T follicular helper cell (primary cell): ENCODE data around the gene ISOC1.

ENCODE experiments used
- DNase-seq: peaks from one replicate; pipeline ENCODE4 v3.0.0-alpha.2; 2020; ENCODE audit warnings: low read depth
- total RNA-seq, 2 experiments: gene quantifications; one replicate each; lab custom pipeline; 2026; lab: John Stamatoyannopoulos, UW

Gene ISOC1
- 17.3 to 30.3 reads per million in 2 experiments for total RNA-seq

DNA sequence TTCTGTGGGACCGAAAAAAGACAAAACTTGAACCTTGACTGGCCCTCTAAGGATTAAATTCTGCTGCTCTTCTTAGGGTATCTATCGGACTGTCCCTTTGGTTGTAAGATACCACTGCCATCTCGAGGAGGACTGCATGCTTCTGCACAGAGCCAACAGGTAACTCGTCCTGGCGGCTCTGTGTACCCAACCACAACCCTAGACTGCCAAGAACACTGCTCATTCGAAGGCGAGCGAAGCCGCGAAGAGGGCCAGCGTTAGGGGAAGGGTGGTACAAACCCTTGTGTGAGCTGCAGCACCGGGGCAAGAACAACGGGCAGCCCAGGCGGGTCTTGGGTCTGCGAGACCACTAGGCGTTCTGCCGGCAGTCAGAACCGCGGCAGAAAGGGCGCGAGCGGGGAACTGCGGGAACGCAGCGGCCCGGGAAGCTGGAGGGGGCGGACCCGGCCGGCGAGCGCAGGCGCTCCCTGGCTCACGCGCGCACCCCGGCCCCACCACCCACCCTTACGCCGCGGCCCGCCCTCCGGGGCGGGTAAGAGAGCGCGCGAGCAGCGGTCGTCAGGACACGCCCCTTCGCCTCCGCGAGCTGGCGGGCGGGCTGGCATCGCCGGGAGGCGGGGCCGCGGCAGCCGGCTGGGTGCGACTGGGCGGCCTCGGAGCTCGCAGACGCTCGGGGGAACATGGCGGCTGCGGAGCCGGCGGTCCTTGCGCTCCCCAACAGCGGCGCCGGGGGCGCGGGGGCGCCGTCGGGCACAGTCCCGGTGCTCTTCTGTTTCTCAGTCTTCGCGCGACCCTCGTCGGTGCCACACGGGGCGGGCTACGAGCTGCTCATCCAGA is at the start of gene ISOC1:
Gene ISOC1 (plus strand): TSS at position 663 of the 837 bp plus-strand sequence. CDS start 18 bp downstream, at position 681.
- DNase-seq = peak; percentile 88

DNA sequence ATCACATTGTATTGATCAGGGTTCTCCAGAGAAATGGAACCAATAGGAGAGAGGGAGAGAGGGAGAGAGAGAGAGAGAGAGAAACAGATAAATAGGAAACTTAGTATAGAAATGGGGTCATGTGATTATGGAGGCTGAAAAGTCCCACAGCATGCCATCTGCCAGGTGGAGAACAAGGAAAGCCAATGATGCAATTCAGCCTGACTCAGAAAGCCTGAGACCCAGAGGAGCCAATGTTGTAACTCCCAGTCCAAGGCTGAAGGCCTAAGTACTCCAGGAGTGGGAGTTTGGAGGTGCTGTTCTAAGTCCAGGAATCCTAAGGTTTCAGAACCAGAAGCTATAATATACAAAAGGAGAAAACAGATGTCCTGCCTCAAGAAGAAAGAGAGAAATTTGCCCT is 48.4 kb upstream of the ISOC1 start:
- DNase-seq = no peak

- DNase-seq = no peak
Observed at GRCh38 chr5:129048509-129048908, 46.0 kb upstream of the ISOC1 start.

DNA sequence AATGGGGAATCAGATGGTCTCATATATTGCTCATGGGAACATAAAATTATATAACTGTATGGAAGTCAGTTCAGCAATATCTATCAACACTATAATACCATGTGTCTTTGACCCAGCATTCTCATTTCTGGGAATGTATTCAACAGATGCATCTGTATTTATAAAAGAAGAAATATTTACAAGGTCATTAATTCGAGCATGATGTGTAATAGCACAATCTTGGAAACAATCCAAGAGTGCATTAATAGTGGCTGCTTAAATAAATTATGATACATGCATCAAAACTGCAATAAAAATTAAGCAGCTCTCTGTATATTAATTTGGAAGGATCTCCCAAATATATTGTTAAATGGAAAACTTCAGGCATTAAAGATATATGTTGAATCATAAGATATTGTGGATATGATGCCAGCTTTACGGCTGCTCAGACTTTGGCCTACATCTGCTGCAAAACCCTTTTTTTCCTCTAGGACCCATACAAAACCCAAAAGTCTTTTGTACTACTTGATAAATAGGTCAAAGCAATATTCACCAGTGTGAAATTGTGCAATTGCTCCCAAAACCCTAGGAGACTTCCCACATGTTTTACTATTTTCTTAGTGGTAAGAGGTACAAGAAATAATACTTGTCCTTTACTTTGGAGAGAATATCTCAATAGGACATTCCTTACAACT is 45.3 kb upstream of the ISOC1 start:
- DNase-seq = no peak

DNA sequence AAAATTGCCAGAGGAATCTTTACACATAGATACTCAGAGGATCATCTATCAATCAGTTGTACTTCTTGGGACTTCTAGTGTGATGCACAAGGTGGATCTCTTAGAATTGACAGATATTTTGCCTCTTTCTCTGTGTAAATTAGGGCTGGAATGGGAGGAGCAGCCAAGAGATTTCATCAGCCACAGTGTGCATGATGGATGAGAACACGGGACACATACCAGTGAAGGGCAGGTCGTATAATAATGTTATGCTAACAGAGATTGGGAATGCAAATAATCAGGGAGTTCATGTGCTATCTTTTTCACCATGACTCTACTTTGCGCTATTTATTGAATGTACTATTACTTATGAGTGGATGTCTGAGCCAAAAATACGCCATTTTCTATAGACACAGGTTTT is 43.3 kb upstream of the ISOC1 start:
- DNase-seq = no peak

DNA sequence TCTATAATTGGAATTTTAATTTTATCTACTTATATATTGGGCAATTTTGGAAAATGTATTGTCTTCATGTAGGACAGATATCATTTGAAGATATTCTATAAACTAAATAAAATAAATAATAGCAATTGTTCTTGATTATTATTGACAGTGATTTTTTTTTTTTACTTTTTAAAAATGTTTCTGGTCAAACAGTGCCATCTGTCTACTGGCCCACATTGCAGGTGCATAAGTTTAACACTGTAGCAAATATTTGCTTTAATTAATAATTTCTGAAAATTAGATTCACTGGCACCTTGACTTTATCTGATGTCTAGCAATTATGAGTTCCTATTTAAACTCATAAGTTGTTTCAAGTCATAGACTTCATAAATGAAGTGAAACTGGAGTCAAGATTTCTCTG is 41.1 kb upstream of the ISOC1 start:
- DNase-seq = no peak

GRCh38 chr5:129057329-129057728 is 37.2 kb upstream of the ISOC1 start:
- DNase-seq = no peak

DNA sequence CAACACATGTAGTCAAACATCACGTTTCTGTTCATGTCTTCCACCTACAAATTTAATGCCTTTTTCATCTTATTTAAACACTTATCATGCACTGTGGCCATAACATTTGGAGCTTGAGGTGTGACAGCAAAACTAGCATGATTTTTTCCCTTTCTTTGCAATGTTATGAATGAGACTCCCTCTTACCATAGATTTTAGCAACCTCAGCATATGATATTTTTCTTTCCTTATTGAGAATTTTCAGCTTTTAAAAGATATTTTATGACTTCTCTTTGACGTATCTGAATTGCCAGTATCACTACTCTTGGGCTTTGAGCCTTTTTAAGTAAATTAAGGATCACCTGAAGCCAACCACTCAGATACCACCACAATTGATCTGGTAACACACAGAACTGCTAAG is 32.7 kb upstream of the ISOC1 start:
- no peak for DNase-seq

DNA sequence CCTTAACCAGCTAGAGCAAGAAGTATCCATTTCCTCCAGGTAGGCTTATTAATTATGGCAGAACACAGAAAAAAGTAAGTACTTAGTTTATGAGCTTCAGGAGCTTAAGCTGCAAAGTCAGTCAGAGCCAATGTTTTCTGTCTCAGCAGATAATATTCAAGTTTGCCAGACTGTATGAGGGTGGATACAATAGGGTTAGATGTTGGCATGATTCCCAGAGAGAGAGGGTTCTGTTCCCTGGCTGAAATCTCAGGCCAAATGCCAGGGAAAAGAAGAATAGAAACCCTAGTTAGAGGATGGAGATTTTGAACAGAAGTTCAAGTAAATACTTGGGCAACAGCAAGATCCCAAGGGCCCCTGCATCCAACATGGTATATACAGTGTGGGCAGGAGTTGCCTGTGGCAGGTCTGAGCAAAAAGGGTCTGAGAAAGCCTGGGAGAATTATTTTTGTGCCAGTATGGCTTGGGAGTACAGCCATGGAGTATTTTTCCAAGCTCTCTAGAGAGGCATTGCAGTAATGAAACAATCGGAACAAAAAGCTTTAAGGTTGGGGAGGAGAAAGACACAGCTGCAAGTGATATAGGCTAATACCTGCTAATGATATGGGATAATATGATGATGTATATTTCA is 31.0 kb upstream of the ISOC1 start:
- DNase-seq = no peak

DNA sequence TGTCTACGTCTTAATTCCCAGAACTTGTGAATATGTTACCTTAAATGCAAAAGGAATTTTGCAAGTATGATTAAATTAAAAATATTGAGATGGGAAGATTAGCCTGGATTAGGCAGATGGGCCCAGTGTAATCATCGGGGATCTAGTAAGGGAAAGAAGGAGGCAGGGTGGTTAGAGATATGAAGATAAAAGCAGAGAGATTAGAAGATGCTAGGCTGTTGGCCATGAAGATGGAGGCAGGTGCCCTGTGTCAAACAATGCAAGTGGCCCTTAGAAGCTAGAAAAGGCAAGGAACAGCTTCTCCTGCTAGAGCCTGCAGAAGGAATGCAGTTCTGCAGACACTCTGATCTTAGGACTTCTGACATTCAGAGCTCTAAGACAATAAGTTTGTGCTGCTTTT is 28.8 kb upstream of the ISOC1 start:
- no peak for DNase-seq

- DNase-seq = no peak
Observed at GRCh38 chr5:129067745-129068144, 26.8 kb upstream of the ISOC1 start.

GRCh38 chr5:129069292-129069691 is 25.3 kb upstream of the ISOC1 start:
- DNase-seq = no peak

- DNase-seq = no peak
Observed at GRCh38 chr5:129073111-129073510, 21.4 kb upstream of the ISOC1 start.

- no peak for DNase-seq
Observed at GRCh38 chr5:129074903-129075302, 19.6 kb upstream of the ISOC1 start.

DNA sequence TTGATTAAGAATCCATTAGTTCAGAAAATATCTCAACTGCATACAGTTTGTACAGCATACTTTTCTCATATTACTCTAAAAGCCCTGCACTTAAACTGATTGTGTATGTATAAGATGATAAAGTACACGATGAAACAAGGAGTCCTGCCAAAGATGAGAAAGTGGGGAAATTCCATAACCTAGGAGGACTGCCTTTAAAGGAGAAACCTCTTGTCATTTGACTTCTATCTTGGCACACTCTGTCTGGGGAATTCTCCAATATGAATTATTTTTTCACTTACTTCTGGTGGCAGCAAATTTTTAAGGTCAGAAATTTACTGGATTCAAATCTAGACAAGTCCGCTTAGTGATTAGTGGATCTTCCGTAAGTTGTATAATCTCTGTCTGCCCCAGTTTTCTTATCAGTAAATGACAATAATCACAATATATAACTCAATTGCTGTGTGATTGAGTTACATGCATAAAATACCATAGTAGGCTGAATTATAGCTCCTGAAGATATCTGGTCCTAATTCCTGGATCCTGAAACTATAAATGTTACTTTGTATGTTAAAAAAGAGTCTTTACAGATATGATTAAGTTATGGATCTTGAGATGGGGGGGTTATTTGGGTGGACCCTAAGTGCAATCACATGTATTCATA is 17.0 kb upstream of the ISOC1 start:
- no peak for DNase-seq

DNA sequence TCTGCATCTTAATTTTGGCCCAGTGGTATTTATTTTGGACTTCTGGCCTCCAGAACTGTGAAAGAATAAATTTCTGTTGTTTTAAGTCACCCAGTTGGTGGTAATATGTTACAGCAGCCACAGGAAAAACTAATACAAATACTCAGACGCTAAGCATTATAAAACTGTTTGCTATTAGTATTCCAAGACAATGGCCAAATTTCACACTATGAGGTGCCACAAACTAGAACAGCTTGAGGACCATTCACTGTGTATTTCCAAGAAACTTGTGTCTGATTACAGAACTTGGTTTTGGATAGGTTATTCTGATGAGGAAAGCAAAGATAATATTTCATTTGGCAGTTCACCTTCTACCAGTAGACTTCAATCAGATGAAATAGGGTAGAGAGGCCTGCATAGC is 16.3 kb upstream of the ISOC1 start:
- no peak for DNase-seq

DNA sequence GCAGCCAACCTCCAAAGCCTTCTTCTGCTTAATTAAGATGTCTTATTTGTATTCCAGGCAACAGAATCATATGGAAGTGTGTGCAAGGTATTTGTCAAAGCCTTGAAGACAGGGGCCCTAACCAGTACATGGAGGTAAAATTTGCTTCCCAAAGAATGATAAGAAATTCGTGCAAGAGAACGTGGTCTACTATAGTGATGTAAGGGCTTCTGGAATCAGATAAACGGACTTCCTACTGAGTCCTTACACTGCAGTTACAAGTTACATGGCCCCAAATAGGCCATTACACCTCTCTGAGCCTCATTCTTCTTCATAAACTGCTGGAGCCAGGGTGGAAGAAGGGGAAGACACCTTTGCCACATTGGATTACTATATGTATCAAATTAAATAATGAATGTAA is 15.9 kb upstream of the ISOC1 start:
- no peak for DNase-seq

- no peak for DNase-seq
Observed at GRCh38 chr5:129079496-129079895, 15.1 kb upstream of the ISOC1 start.

DNA sequence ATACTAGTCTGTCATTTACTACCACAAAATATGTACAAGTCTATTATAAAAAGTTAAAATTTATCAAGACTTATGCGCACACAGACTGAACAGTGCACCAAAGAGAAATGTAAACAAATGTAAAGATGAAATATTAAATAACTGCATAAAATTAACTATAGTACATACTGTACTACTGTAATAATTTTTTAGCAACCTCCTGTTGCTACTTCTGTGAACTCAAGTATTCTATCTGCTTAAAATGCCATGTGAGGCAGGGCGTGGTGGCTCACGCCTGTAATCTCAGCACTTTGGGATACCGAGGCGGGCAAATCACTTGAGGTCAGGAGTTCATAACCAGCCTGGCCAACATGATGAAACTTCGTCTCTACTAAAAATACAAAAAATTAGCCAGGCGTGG is 13.8 kb upstream of the ISOC1 start:
- DNase-seq = no peak

GRCh38 chr5:129082225-129083136 is 12.1 kb upstream of the ISOC1 start:
- no peak for DNase-seq
